Retina (tissue), 1 donor: ENCODE data around the gene XKR7.

Experiments used
- DNase-seq: peaks from one replicate; pipeline ENCODE4 v3.0.0-alpha.2; 2016

Gene XKR7

GRCh38 chr20:31945785-31946184 is 22.2 kb upstream of the XKR7 start:
- no peak for DNase-seq

DNA sequence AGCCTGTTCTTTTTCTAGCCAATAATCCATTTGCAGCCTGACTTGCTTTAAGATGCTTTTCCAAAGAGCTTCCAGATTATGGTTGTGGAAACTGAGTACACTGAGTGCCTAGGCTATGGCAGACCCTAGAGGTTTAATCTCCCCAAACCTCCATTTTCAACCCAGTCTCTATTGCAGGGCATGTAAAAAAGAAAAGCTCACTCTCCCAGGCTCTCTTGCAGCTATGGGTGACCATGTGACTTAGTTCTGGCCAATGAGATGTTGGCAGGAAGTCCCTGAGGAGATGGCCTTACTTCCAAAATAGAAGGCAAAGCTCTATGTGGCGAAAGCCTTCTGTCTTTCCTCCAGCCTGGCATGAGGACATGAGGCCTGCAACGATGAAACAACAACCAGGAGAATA is 19.9 kb upstream of the XKR7 start:
- no peak for DNase-seq

DNA sequence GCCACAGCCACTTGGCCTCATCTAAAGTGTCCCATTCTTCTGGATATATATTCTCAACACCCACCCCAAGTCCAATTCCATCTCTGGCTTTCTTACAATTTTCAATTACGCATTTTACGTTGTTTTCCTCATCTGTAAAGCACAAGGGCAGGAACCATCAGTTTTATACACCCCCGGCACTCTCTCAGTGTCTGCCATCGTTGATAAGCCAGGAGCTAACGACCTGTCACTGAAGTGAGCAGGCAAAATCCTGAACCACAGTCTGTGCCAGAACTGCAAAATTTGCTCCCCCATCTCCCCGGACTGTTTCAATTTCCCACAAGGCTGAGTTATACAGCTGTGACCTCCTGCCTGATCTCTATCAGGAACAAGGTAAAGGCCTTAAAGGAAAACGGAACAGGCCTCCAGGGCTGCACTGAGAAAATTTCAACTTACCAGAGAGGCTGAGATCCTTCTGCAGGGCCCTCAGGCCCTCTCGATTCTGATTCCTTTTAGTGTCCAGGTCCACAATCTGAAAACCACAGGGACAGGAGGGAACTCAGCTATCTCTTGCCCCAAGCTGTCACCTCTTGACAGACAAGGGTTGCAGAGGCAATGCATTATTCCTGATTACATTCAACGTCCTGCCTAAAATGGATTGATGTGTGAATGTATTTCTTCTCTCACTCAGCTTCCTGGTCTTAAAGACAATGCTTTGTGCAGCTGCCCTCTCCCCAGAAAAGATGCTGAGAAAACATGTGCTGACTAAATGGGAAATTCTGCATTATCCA is 17.9 kb upstream of the XKR7 start:
- no peak for DNase-seq

GRCh38 chr20:31951203-31951529 is 16.8 kb upstream of the XKR7 start:
- DNase-seq: no peak

DNA sequence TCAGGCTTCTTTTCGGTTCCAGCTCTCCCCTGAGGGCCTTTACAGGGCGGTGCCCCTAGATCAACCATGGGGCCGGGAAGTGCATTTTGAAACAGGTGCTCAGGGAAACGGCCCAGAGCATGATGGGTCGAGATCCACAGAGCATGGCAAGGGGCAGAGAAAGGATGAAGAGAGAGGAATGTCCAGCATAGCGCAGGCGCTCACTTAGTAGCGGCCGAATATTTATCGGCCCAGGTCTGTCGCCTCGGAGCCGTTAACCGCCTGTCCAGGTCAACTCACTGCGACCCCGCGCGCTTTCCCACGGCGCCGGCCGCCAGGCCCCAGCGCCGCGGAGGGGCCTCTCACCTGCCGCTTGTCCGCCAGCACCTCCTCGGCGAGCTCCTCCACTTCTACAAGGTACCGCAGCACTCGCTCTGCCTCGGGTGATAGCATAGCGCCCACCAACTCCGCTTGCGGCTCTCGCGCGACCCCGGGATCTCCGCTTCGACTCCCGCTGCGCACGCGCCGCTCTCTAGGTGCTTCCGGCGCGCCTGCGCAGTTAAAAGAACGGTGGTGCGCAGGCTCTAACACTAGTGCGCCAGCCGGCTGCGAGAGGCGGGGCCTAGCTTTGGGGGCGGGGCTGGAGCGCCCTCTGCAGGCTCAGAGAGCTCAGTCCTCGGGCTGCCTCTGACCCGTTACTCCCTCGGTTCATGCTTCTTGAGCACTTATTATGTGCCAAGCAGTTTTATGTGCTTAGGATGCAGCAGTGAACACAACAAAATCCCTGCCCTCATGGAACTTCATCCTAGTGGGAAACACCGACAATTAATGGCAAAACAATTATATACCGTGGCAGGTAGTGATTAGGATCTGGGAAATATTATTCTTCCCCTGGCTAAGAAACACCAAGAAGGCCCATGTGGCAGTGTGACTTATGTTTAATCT is 16.2 kb upstream of the XKR7 start, which contains the start of gene PDRG1:
PDRG1 (minus strand) TSS at position 517 of the 924 bp plus-strand sequence; CDS start at position 432, 85 bp downstream.
- DNase-seq: peak; percentile 95

DNA sequence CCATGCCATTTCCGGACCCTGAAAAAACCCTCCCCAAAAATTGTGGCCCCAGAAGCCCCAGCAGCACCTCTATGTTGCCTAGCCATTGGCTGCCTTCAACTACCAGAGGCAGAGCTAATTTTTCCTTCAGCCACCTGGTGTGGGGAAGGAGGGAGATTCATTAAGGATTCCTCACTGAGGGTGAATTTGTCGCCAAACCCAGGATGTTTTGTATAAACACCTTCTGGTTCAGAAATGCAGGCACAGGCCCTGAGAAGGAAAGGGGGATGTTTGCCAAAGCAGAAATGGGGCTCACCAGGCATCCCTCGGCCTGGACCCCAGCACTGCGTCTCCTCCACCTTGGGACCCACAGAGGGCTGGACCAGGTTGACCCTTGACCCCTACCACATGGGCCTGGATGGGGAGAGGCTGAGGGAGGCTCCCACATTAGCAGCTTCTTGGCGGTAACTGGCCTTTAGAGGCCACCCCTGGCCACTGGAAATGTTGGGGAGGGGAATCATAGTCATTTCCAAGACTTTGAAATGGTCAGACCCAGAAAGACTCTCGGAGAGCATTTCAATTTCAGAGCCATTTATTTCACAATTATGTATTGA is 14.3 kb upstream of the XKR7 start:
- no peak for DNase-seq

DNA sequence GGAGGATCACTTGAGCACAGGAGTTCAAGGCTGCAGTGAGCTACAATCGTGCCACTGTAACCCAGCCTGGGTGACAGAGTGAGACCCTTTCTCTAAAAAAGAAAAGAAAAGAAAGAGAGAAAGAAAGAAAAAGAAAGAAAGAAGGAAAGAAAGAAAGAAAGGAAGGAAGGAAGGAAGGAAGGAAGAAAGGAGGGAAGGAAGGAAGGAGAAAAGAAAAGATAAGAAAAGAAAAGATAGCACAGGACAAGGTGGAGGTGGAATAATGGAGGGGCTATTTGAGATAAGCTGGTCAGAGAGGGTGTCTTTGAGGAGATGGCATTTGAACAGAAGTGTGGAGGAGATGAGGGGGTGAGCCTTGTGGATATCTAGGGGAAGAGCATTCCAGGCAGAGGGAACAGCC is 13.5 kb upstream of the XKR7 start:
- DNase-seq: no peak

DNA sequence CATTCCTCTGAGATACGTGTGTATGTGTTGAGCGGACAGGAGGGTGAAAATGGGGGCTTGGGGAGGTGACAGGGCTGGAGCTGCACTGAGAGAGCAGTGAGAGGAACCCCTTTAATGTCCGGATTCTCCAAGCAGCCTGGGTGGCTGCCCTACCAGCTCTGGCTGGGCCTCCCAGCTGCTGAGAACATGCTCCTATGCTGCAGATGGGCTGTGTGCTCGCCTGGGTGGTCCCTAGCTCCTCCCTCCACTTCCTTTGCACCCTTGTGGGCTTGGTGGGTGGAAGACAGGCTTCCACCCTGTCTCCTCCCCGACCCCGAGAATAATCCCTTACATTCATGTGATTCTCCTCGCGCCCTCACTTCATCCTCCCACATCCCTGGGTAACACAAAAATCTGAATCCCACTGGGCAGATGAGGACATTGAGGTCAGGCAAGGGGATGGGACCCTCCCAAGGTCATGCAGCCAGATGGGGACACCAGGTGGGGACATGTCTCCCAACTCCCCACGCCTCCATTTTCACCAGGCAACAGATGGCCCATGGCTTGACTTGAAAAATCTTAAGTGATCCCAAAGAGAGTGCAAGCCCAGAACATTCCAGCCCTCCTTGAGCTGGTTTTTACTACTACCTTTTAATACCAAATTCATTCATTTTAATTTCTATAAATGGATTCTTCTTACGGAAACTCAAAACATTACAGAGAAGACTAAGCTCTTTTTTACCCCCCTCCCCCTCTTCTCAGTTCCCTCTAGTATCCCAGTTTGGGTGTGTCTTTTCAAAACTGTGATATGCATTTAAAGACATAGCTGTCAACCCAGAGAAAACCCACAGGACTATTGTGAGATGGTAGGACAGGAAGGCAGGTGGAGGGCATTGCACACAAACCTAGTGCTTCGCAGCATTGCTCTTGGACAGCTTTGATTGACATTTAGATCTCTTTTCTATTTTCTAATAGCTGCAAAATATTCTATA is 11.1 kb upstream of the XKR7 start:
- peak; percentile 47 for DNase-seq

GRCh38 chr20:31962761-31963160 is 5.2 kb upstream of the XKR7 start:
- DNase-seq: peak; percentile 54

GRCh38 chr20:31963889-31964288 is 4.1 kb upstream of the XKR7 start:
- DNase-seq: peak; percentile 40

DNA sequence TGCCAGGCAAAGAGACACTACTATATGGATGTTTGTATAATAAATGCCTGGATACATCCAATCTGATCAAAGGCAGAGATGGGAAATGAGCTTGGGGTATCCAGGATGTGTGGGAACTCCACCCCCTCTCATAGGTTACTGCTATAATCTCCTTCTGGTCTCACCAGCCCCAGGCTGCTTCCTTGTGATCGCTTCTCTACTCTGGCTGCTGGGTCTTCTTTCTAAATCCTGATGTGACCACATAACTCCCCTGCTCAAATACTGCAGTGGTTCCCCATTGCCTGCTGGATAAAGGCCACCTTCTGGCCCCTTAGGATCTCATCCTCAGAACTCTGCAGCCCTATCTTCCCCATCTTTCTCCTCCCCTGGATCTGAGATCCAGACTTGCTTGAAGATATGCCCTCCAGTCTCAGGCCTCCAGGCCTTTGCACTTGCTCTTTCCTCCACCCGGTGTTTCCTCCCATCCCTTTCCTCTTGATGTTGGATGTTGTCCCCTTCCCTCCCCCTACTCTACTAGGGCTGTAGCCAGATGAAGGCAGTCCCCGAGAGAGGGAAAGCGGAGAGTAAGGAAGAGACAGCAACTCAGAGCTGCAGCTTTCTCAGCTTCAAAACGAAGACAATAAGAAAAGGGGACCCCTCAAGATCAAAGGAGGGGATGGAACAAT is 828 bp upstream of the XKR7 start:
- peak; percentile 47 for DNase-seq

DNA sequence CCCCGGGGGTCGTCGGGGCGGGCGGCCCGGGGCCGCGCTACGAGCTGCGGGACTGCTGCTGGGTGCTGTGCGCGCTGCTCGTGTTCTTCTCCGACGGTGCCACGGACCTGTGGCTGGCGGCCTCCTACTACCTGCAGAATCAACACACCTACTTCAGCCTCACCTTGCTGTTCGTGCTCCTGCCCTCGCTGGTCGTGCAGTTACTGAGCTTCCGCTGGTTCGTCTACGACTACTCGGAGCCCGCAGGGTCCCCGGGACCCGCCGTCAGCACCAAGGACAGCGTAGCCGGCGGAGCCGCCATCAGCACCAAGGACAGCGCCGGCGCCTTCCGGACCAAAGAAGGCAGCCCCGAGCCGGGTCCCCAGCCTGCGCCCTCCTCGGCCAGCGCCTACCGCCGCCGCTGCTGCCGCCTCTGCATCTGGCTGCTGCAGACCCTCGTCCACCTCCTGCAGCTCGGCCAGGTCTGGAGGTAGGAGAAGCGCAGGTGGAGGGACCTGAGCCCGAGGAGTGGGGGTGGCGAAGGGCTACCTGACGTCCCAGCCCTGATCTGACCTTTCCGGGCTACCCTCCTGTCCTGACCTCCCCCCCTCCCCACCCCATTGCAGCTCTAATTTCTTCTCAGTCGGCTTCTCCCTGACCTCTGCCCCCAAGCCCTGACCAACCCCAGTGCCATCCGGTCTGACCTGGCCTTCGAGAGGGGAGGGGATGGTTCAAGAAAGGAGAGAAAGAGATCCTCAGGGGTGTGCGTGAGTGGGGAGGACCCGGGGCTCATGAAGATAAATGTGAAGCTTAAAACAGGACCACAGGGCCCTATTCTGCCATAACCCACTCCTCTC is 558 bp downstream of the XKR7 start:
- peak; percentile 92 for DNase-seq

DNA sequence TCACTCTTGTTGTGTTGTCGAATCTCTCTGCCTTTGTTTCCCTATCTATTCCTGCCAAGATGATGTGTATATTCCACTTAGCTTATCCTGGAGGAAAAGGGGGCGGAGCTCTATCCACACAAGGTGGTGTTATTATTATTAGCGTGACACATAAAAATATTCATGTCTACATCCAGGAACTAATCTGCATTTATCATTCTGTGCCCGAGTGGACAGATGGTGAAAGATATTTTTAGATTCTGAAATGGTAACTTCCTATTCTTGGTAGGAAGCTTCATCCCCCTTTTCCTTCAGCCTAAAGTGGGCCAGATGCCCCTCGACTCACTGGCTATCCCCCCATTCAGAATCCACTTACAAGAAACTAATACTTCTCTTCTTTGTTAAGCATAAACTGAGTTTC is 2.0 kb downstream of the XKR7 start:
- DNase-seq: no peak

- DNase-seq: no peak
Observed at GRCh38 chr20:31972471-31973021, 4.6 kb downstream of the XKR7 start.

GRCh38 chr20:31974296-31974695 is 6.3 kb downstream of the XKR7 start:
- DNase-seq: no peak

- DNase-seq: peak; percentile 72
Observed at GRCh38 chr20:31974951-31975487, 7.1 kb downstream of the XKR7 start.

DNA sequence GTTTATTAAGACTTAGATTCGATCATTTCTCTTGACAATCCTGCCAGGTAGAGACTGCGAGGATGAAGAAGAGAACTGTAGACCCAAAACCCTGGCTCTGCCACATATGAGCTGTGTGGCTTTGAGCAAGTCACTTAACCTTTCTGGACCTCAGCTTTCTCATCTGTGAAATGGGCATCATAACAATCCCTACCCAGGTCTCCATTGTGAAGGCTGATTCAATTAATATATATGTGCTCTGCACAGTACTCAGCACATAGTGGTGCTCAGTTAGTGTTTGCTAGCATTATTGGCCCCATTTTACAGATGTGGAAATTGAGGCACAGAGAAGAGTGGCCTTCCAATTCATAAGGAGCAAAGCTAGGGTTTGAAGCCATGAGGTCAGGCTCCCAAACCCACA is 7.9 kb downstream of the XKR7 start:
- DNase-seq: no peak

DNA sequence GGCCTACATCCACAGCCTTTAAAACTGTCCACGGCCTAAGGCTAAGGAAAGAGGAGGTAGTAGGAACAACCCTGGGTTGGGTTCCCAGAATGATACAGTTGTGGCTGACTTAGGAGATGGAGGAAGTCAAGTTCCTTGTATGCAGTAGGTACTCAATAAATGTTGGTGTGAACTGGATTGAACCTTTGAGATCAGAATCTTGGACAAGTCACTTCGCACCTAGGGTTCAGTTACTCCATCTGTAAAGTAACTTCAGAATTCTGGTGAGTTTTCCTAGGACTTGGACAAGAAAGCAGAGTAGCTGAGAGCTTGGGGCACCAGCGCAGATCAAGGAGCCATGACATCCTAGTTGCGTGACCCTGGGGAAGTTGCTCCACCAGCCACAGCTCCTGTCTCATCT is 9.1 kb downstream of the XKR7 start:
- DNase-seq: no peak

DNA sequence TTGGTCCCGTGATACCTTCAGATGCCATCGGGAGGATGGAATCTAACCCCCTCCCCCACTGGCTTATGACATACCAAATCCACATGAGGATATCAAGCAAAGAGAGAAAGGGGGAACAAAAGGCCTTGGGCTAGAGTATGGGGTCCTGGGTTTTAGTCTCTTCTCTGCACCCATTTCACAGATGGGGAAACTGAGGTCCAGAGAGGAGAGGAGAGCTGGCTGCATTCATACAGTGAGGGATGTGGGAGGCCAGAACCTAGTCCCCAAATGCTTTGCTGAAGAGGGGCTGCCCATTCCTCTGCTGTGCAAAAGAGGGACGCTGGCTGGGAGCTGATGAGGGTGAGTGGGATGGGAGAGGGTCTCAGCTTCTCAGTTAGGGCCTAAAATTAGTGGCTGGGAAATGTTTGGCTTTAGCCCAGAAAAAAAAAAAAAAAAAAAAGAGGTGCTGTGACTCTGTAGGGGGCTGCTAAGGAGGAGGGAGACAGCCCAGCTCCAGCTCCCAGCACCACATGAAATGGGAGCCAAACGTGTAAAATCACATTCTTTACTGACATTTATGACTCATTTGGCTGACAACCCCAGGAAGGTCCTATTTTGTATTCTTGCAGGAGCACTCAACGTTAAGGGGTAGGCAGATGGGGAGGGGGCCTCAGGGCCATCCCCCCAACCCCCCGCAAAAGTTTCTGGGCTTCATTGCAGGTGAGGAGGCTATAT is 11.9 kb downstream of the XKR7 start:
- no peak for DNase-seq

- no peak for DNase-seq
Observed at GRCh38 chr20:31981784-31982183, 13.8 kb downstream of the XKR7 start.
